ENCODE results near the gene NRARP. TPM values are rescaled to one million over a fixed set of nuclear protein-coding genes. Genes with fewer than 3 reads are reported as not detected.
"Not testable (repeated sequence)": the region's sequence is repeated elsewhere in the genome, so short reads cannot be mapped to it uniquely, and the experiment has no call there.

NRARP gene
- total RNA-seq, 1 donor from 2014 or later: 170 TPM

GRCh38 chr9:137347928-137348327, 45.9 kb upstream of the NRARP start:
- Mint-ChIP-seq H3K27ac (ENCODE audit: unreplicated experiment) (no peak overlapping the region), H3K27me3 (ENCODE audit: unreplicated experiment) (peaks cover 3% of the 10 kb centered on the region), H3K9me3 (ENCODE audit: unreplicated experiment) (peaks cover 4% of the 10 kb centered on the region)

GRCh38 chr9:137342482-137342881, 40.4 kb upstream of the NRARP start:
- no peak for DNase-seq (ENCODE audit: low spot score)
- peaks cover 4% of the 10 kb centered on the region for H3K27me3 Mint-ChIP-seq (ENCODE audit: unreplicated experiment)
- H3K4me1 Mint-ChIP-seq (ENCODE audit: unreplicated experiment): peaks cover 4% of the 10 kb centered on the region
- peaks cover 4% of the 10 kb centered on the region for H3K9me3 Mint-ChIP-seq (ENCODE audit: unreplicated experiment)
- H3K27ac Mint-ChIP-seq (ENCODE audit: unreplicated experiment): no peak overlapping the region
- TF ChIP-seq CTCF (IDR thresholded peaks at IDR 0.05; ENCODE audit: unreplicated experiment): no peak
- H3K4me3 Mint-ChIP-seq (ENCODE audit: unreplicated experiment): no peak overlapping the region
- peaks cover 28% of the 10 kb centered on the region for H3K36me3 Mint-ChIP-seq (ENCODE audit: low read depth, unreplicated experiment)

More at GRCh38 chr9:137347928-137348327, 45.9 kb upstream of the NRARP start:
- H3K4me3 Mint-ChIP-seq (ENCODE audit: unreplicated experiment): no peak overlapping the region
- H3K36me3 Mint-ChIP-seq (ENCODE audit: low read depth, unreplicated experiment): peaks cover 21% of the 10 kb centered on the region
- DNase-seq (ENCODE audit: low spot score): no peak
- TF ChIP-seq CTCF (IDR thresholded peaks at IDR 0.05; ENCODE audit: unreplicated experiment): no peak
- H3K4me1 Mint-ChIP-seq (ENCODE audit: unreplicated experiment): no peaks in the 10 kb centered on the region

GRCh38 chr9:137341227-137341626, 39.2 kb upstream of the NRARP start:
- Mint-ChIP-seq H3K4me1 (ENCODE audit: unreplicated experiment) (peaks cover 4% of the 10 kb centered on the region), H3K9me3 (ENCODE audit: unreplicated experiment) (no peaks in the 10 kb centered on the region), H3K36me3 (ENCODE audit: low read depth, unreplicated experiment) (peaks cover 15% of the 10 kb centered on the region), H3K4me3 (ENCODE audit: unreplicated experiment) (no peak overlapping the region), H3K27ac (ENCODE audit: unreplicated experiment) (no peak overlapping the region), H3K27me3 (ENCODE audit: unreplicated experiment) (peaks cover 4% of the 10 kb centered on the region)
- TF ChIP-seq CTCF (IDR thresholded peaks at IDR 0.05; ENCODE audit: unreplicated experiment): no peak
- DNase-seq (ENCODE audit: low spot score): no peak

GRCh38 chr9:137339908-137340462, 37.9 kb upstream of the NRARP start:
- H3K27me3 Mint-ChIP-seq (ENCODE audit: unreplicated experiment); H3K4me1 Mint-ChIP-seq (ENCODE audit: unreplicated experiment); H3K9me3 Mint-ChIP-seq (ENCODE audit: unreplicated experiment); DNase-seq (ENCODE audit: low spot score); H3K27ac Mint-ChIP-seq (ENCODE audit: unreplicated experiment); H3K4me3 Mint-ChIP-seq (ENCODE audit: unreplicated experiment): not testable (repeated sequence)
- H3K36me3 Mint-ChIP-seq (ENCODE audit: low read depth, unreplicated experiment): peaks cover 20% of the 10 kb centered on the region

- Mint-ChIP-seq H3K9me3 (ENCODE audit: unreplicated experiment) (no peaks in the 10 kb centered on the region), H3K4me3 (ENCODE audit: unreplicated experiment) (no peak overlapping the region)
These were observed 37.2 kb upstream of the NRARP start for GRCh38 chr9:137339045-137339907.

More at GRCh38 chr9:137339045-137339907, 37.2 kb upstream of the NRARP start:
- no peak for DNase-seq (ENCODE audit: low spot score)
- Mint-ChIP-seq H3K36me3 (ENCODE audit: low read depth, unreplicated experiment) (peaks cover 21% of the 10 kb centered on the region), H3K4me1 (ENCODE audit: unreplicated experiment) (peaks cover 4% of the 10 kb centered on the region), H3K27ac (ENCODE audit: unreplicated experiment) (no peak overlapping the region), H3K27me3 (ENCODE audit: unreplicated experiment) (peaks cover 4% of the 10 kb centered on the region)
- no peak for TF ChIP-seq CTCF (IDR thresholded peaks at IDR 0.05; ENCODE audit: unreplicated experiment)
